HL-60 (cell line): ENCODE data around the gene ABHD17B.
"Not testable (repeated sequence)": the region's sequence is repeated elsewhere in the genome, so short reads cannot be mapped to it uniquely, and the experiment has no call there.

Source experiments
- DNase-seq, 2 experiments: peaks; one replicate each; pipeline ENCODE4 v3.0.0-alpha.2; 2010 to 2020; ENCODE audit warnings: low read depth in 1 of 2, low spot score in 1 of 2
- H3K27ac ChIP-seq: fragments of 250-450 bp; sonication (Bioruptor Pico); replicated peaks from 2 replicates; pipeline ENCODE4 v1.5.1; 2020; ENCODE audit warnings: mild to moderate bottlenecking, moderate library complexity
- H3K27me3 ChIP-seq: fragments of 250-450 bp; sonication (Bioruptor Pico); 2 replicates; pipeline ENCODE4 v1.5.1; 2021; ENCODE audit warnings: mild to moderate bottlenecking, moderate library complexity; ENCODE audit not compliant: insufficient read depth, poor library complexity, severe bottlenecking
- H3K4me3 ChIP-seq: replicated peaks from 2 replicates; pipeline ENCODE4 v1.5.1; 2011; ENCODE audit warnings: mild to moderate bottlenecking, control low read depth, low read length; ENCODE audit not compliant: insufficient read depth
- GABPA ChIP-seq: IDR thresholded peaks from 2 replicates; pipeline ENCODE4 v1.6.1; 2012; ENCODE audit warnings: low read depth
- POLR2AphosphoS5 ChIP-seq: IDR thresholded peaks from 2 replicates; pipeline ENCODE4 v1.6.1; 2012; ENCODE audit warnings: low read depth
- REST ChIP-seq: IDR thresholded peaks from 2 replicates; pipeline ENCODE4 v1.6.1; 2012; ENCODE audit warnings: low read depth; ENCODE audit not compliant: insufficient replicate concordance
- SPI1 ChIP-seq: IDR thresholded peaks from 2 replicates; pipeline ENCODE4 v1.6.1; 2012; ENCODE audit warnings: low read depth, mild to moderate bottlenecking, borderline replicate concordance
- long read RNA-seq: library from polyadenylated mRNA; unstranded; transcript quantifications from one replicate; pipeline ENCODE4 v2.0.0, GENCODE V29; 2020
- TF ChIP-seq, protein P1 (sequence below): IDR thresholded peaks from one replicate; pipeline ENCODE4 v1.5.1; 2011; ENCODE audit warnings: low read length, control low read depth, inconsistent platforms; ENCODE audit not compliant: insufficient read depth

ABHD17B gene
- long read RNA-seq, transcript ABHD17B-201 (4 exons, 2,614 nt): major isoform, 32 of 50 reads
- long read RNA-seq, partial matches to known transcripts: 1 of 50 reads
- long read RNA-seq, other reads (novel, unspliced or antisense): 16 of 50 reads

GRCh38 chr9:71911061-71911907 is at the start of gene ABHD17B, which contains the start of gene C9orf85:
ABHD17B (minus strand) TSS chr9:71911193; CDS start chr9:71875080, 36,113 bp downstream.
C9orf85 (plus strand) TSS chr9:71911639; CDS start chr9:71911735, 96 bp downstream.
- H3K27ac ChIP-seq: peak within 1 kb of the TSS; percentile 82
- TF ChIP-seq, protein P1, sequence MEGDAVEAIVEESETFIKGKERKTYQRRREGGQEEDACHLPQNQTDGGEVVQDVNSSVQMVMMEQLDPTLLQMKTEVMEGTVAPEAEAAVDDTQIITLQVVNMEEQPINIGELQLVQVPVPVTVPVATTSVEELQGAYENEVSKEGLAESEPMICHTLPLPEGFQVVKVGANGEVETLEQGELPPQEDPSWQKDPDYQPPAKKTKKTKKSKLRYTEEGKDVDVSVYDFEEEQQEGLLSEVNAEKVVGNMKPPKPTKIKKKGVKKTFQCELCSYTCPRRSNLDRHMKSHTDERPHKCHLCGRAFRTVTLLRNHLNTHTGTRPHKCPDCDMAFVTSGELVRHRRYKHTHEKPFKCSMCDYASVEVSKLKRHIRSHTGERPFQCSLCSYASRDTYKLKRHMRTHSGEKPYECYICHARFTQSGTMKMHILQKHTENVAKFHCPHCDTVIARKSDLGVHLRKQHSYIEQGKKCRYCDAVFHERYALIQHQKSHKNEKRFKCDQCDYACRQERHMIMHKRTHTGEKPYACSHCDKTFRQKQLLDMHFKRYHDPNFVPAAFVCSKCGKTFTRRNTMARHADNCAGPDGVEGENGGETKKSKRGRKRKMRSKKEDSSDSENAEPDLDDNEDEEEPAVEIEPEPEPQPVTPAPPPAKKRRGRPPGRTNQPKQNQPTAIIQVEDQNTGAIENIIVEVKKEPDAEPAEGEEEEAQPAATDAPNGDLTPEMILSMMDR: no peak
- TF ChIP-seq REST (peak; percentile 73), SPI1 (0 out of 2 replicates have a peak, but pooled peaks have one; percentile 6), GABPA (peak; percentile 85), POLR2AphosphoS5 (peak; percentile 98)
- H3K27me3 ChIP-seq: no peaks in the 10 kb centered on the region
- peak within 1 kb of the TSS; percentile 85 for H3K4me3 ChIP-seq
- DNase-seq: peak; percentile 96 to 99

DNA sequence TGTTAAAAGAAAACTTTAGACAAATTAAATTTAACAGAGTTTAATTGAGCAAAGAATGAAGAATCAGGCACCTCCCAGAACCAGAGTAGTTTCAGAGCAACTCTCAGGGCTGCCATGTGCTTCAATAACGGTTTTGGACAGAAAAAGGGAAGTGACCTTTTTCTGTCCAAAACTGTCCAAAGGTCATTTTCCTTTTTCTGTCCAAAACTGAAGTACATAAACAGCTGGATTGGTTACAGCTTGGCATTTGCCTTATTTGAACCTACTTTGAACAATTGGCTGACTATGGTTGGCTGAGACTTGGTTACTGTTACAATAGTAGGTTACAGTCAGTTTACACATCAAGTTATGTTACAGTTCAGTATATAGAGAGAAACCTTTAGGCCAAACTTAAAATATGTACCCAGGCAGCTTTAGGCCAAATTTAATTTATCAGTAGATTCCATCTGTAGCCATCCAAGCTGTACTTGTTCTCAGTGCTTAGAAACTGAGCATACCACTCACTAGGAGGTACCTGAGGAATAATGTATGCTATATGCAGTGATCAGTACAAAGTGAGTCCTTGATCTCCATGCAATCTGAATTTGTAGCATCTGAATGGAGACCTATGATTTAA is 44.4 kb upstream of the ABHD17B start:
- DNase-seq: peak in 1 of 2 experiments; percentile 1
- Histone ChIP-seq H3K27ac (peak overlapping the region; percentile 51), H3K4me3 (no peak overlapping the region), H3K27me3 (no peaks in the 10 kb centered on the region)
- peak; percentile 81 for TF ChIP-seq SPI1
- TF ChIP-seq GABPA: no peak

GRCh38 chr9:71954652-71955051 is 43.7 kb upstream of the ABHD17B start:
- H3K4me3 ChIP-seq, DNase-seq, H3K27me3 ChIP-seq: not testable (repeated sequence)
- H3K27ac ChIP-seq: peak overlapping the region; percentile 51

DNA sequence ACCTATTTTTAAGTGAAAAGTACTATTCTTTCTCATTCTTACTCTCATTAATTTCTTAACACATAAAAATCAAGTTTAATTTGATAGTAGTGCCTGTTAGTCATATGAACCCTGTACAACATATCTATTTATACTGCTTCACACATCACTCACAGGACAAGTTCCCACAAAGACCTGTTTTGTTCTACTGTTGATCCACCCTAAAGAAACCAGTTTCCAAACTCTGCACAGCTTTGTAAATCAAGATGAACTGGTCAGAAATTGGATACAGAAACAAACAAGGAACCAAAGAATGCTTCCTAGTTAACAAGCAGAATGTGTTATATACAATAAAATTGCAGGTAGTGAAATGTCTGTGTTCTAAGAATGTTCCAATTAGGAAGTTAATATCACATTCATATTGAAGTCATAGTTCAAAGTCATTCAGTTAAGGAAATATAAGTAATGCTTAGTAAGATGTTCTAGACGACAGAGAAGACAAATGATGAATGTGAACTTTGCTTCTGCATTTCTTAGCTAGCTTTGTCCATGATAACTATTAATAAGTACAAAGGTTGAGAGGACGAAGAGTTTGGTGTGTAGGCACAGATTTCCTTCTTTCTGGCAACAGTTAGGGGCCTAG is 33.9 kb upstream of the ABHD17B start:
- Histone ChIP-seq H3K4me3 (no peak overlapping the region), H3K27me3 (no peaks in the 10 kb centered on the region), H3K27ac (no peak overlapping the region)
- DNase-seq: no peak
- TF ChIP-seq POLR2AphosphoS5: no peak
- TF ChIP-seq, protein P1: no peak
- no peak for TF ChIP-seq REST
- no peak for TF ChIP-seq SPI1
- TF ChIP-seq GABPA: no peak
